ENCODE data around the gene ATRNL1.
"Not testable (repeated sequence)": the region's sequence is repeated elsewhere in the genome, so short reads cannot be mapped to it uniquely, and the experiment has no call there.

ATRNL1 gene

GRCh38 chr10:115628616-115629015, 535.5 kb downstream of the ATRNL1 start:
- DNase-seq (ENCODE audit: low spot score): no peak

DNA sequence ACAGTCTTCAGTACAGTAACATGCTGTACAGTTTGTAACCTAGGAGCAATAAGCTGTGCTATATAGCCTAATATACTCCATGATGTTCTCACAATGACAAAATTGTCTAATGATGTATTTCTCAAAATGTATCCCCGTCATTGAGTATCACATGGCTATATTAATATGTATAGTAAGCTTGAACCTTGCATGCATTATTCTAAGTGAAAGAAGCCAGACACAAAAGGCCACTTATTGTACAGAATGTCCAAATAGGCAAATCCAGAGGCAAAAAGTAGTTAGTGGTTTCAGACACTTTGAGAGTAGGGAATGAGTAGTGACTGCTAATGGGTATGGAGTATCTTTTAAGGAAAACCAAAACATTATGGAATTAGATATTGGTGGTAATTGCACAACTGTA, 545.1 kb downstream of the ATRNL1 start:
- DNase-seq (ENCODE audit: low spot score): no peak

DNA sequence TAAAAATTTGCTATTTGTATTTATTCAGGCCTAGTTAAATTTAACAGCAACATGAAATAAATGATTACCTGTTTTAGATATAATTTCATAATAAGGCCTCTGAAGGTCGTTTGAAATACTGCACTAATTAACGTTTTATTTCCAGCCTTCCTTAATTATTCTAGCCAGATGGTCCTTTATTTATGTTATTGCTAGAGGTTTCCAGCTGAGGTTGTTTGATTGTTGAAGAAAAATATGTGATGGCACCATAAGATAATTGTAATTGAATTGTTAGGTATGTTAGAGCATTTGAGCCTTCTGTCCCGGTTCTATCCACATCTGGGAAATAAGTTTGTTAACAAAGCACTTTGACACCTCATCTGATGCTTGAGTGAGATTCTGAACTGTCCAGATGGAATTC, 556.1 kb downstream of the ATRNL1 start:
- DNase-seq (ENCODE audit: low spot score): no peak

DNA sequence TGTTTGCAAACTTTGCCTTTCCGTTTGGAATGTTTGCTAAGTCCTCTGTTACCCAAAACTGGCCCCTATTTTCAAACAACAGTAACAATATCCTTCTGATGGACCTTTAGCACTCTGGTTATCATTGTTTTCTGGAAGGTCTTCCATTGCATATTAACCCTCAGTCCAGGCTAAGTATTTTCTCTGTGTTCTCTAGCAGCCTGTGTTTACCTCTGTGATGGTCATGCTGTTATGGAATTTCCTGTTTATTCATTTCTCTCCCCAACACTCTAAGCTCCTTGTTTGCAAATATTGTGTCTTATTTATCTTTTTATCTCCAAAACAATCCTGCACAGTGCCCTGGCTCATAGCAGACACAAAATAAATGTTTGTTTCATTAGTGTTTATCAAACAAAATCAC, 560.3 kb downstream of the ATRNL1 start:
- no peak for DNase-seq (ENCODE audit: low spot score)

GRCh38 chr10:115654961-115655360, 561.8 kb downstream of the ATRNL1 start:
- DNase-seq (ENCODE audit: low spot score): no peak

DNA sequence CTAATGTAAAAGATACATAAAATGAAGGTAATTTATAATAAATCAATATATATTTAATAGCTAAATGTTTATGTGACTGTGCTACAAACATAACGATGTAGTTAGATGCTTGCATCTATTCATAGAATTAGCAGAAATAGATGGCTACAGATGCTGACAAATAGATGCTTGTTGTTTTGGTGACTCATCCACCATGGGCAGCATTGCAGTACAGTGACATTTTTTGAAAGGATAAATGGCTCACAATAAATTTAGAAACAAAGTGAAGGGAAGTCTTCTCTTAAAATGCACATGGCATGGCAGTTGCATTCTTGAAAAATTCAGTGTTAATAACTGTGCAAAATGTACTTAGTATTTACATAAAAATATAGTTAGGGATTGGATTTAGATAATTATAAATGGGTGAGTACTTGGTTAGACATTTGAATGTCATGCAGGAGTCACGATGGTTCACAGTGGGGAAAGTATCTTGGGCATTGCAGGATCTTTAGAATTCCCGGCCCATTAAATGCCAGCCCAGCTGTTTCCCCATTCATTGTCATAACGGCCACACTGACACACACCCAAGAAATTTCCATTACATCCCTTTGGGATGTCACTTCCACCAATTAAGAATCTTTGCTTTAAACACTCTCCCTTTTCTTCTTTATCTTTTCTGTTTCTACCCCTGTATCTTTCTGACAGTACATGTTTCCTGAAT, 564.1 kb downstream of the ATRNL1 start:
- no peak for DNase-seq (ENCODE audit: low spot score)

- no peak for DNase-seq (ENCODE audit: low spot score)
These were observed 566.5 kb downstream of the ATRNL1 start for GRCh38 chr10:115659616-115660015.

- DNase-seq (ENCODE audit: low spot score): no peak
These were observed 567.2 kb downstream of the ATRNL1 start for GRCh38 chr10:115660391-115660790.

- DNase-seq (ENCODE audit: low spot score): no peak
These were observed 569.3 kb downstream of the ATRNL1 start for GRCh38 chr10:115662422-115662821.

DNA sequence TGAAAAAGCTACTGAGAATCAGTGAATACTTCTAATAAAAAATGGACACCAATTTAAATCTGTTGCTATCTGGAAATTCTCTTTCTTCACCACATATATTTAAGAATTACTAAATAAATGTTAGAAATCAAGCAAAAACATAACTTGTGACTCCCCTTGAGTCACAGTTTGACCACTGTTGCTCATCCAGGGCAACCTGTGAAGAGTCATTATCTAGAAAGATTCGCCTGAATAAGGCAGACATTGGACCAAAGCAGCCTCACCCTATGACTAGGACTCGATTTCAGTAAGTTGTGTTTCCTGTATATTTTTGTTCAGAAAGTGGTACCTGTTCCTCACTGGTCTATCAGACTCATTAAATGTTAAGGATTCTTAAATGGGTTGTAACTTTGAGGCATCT, 572.4 kb downstream of the ATRNL1 start:
- DNase-seq (ENCODE audit: low spot score): no peak

GRCh38 chr10:115674496-115674895, 581.3 kb downstream of the ATRNL1 start:
- DNase-seq (ENCODE audit: low spot score): no peak

DNA sequence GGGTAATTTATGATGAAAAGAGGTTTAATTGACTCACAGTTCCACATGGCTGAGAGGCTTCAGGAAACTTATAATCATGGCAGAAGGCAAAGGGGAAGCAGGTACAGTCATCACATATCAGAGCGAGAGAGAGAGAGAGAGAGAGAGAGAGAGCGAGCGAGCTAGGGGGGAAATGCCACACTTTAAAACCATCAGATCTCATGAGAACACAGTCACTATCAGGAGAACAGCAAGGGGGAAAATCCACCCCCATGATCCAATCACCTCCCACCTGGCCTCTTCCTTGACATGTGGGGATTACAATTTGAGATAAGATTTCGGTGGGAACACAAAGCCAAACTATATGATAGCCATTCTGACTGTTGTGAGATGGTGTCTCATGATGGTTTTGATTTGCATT, 603.6 kb downstream of the ATRNL1 start:
- DNase-seq (ENCODE audit: low spot score): no peak

DNA sequence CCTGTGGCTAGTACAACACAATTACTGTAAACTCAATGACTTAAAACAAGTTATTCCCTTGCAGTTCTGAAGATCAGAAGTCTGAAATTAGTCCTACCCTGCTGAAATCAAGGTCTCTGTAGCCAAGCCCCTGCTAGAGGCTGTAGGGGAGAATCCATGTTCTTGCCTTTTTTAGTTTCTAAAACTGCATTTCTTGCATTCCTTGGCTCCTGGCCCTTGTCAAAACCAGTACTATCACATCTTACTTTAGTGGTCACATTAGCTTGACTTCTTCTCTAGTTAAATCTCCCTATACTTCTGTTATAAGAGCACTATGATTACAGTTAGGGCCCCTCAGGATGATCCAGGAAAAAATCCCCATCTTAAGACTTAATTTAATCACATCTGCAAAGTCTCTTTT, 612.9 kb downstream of the ATRNL1 start:
- DNase-seq (ENCODE audit: low spot score): no peak

GRCh38 chr10:115706488-115707076, 613.4 kb downstream of the ATRNL1 start:
- DNase-seq (ENCODE audit: low spot score): no peak

- DNase-seq (ENCODE audit: low spot score): no peak
These were observed 617.0 kb downstream of the ATRNL1 start for GRCh38 chr10:115710136-115710535.

- no peak for DNase-seq (ENCODE audit: low spot score)
These were observed 618.1 kb downstream of the ATRNL1 start for GRCh38 chr10:115711306-115711705.

DNA sequence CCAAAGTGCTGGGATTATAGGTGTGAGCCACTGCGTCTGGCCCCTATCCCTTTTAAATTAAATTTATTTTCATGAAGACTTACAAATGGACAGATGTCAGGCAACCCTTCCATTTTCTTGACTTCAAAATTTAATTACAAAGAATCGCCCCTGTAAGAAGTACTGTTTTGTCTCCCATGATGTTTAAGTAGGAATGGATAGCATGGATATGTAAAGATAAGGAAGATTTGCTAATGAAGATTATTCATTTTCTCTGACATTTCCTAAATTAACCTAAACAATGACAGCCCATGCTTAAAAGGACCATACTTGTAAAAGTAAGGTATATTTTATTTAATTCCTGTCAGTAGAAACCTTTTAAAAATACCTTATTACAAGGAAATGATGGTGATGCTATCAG, 627.0 kb downstream of the ATRNL1 start:
- no peak for DNase-seq (ENCODE audit: low spot score)

DNA sequence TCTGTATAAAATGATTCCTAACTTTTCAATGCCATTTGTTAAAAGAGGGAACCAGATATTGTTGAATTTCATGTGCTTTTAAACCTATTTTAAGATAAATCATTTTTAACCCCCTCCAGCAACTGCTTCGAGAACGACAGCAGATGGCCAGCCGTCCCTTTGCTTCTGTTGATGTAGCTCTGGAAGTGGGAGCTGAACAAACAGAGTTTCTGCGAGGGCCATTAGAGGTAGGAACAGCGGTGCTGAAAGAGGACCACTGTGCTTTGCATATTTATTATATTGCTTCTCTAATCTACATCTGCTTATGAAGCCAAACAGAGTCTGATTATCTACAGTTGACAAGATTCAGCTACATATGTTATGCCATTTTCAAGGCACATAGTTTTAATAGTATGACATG, 634.0 kb downstream of the ATRNL1 start:
- DNase-seq (ENCODE audit: low spot score): no peak

GRCh38 chr10:115744089-115744488, 650.9 kb downstream of the ATRNL1 start:
- no peak for DNase-seq (ENCODE audit: low spot score)

DNA sequence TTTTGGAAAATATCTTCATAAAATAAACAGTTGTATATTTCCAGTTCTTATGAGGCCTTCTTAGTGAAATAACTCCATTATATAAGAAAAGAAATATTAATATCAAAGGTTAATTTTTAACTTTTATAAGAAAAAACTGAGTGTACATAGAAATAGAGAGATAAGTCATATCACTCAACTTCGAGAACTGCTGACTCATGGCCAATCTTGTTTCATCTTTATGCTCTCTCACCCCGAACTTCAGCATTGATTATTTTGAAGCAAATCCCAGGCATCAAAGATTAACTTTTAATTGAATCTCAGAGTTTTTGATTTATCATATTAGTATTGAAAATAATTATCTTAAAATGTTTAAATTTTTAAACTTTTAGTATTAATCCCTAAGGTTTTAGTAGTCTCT, 652.8 kb downstream of the ATRNL1 start:
- DNase-seq (ENCODE audit: low spot score): no peak

DNA sequence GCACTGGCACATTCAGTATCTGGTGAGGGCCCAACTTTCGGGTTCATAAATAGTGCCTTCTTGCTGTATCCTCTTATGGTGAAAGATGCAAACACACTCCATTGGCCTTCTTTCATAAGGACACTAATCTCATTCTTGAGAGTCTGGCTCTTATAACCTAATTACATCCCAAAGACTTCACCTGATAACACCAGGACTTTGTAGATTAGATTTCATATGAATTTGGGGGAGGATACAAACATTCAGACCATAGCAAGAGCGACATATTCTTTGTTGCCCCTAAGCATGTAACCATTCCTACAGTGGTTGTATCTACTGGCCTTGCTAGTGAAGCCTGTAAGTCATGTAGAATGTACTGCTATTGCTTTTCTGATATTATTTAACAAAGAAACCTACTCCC, 654.6 kb downstream of the ATRNL1 start:
- no peak for DNase-seq (ENCODE audit: low spot score)

GRCh38 chr10:115758488-115758887, 665.3 kb downstream of the ATRNL1 start:
- not testable (repeated sequence) for DNase-seq (ENCODE audit: low spot score)

GRCh38 chr10:115760131-115760530, 667.0 kb downstream of the ATRNL1 start:
- no peak for DNase-seq (ENCODE audit: low spot score)

DNA sequence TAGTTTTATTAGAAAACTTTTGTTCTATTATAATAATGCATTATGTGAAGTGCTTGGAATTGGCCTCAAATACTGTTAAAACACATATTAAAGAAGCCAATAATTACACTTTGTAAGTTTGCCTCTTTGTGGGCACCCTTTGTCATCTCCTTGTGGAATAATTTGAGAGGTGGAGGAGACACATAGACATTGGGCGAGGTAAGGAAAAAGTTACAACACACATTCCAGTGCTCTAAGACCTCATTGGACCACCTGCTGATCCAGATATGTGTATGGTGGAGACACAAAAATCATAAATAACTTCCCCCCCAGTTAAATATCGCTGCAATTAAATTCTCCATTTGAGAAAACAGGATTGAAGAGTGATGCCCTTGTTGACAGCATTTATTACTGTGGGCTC, 668.0 kb downstream of the ATRNL1 start:
- DNase-seq (ENCODE audit: low spot score): no peak

Data from germinal center (tissue), 1 donor.